Calu3 (cell line): ENCODE data around the gene CNIH2. TPM values are rescaled to one million over a fixed set of nuclear protein-coding genes. Genes with fewer than 3 reads are reported as not detected.

Source experiments
- BruUV-seq: library from RNA; stranded (reverse); fragments of 400-500 nt; replicated peaks from 2 replicates; lab custom pipeline; 2021; lab: Mats Ljungman, UMichigan
- CTCF ChIA-PET: fragments of 300-600 bp; sonication (Branson Sonifier 250); formaldehyde crosslinking; loops from one replicate; lab custom pipeline; 2022; ENCODE audit warnings: antibody characterized with exemption; lab: Charles Lee
- DNase-seq: peaks from one replicate; pipeline ENCODE4 v3.0.0; 2022
- H3K27ac Mint-ChIP-seq: one replicate; pipeline ENCODE4 v1.8.0; 2022; ENCODE audit warnings: mixed read lengths; ENCODE audit not compliant: unreplicated experiment
- H3K27me3 Mint-ChIP-seq: one replicate; pipeline ENCODE4 v1.8.0; 2022; ENCODE audit warnings: mixed read lengths; ENCODE audit not compliant: unreplicated experiment
- H3K36me3 Mint-ChIP-seq: one replicate; pipeline ENCODE4 v1.8.0; 2022; ENCODE audit warnings: mild to moderate bottlenecking, moderate library complexity, mixed read lengths; ENCODE audit not compliant: insufficient read depth, unreplicated experiment
- H3K4me1 Mint-ChIP-seq: one replicate; pipeline ENCODE4 v1.8.0; 2022; ENCODE audit warnings: mild to moderate bottlenecking, low read depth, mixed read lengths; ENCODE audit not compliant: unreplicated experiment
- H3K4me3 Mint-ChIP-seq: one replicate; pipeline ENCODE4 v1.8.0; 2022; ENCODE audit warnings: mild to moderate bottlenecking, low read depth, moderate library complexity, mixed read lengths; ENCODE audit not compliant: unreplicated experiment
- H3K9me3 Mint-ChIP-seq: one replicate; pipeline ENCODE4 v1.8.0; 2022; ENCODE audit warnings: low read depth, mixed read lengths; ENCODE audit not compliant: unreplicated experiment
- intact Hi-C: fragments of 100-400 bp; cut with micrococcal nuclease; formaldehyde crosslinking; loops from one replicate; pipeline ENCODE4 v1.10.0; 2022; ENCODE audit not compliant: unreplicated experiment
- total RNA-seq: library from RNA; stranded (reverse); gene quantifications from 2 replicates; pipeline ENCODE4 v1.2.3, GENCODE V29; 2022
- TF ChIP-seq, protein P1 (sequence below): fragments of 200-600 bp; IDR thresholded peaks from one replicate; pipeline ENCODE4 v1.8.0; 2022; ENCODE audit warnings: antibody characterized with exemption; ENCODE audit not compliant: unreplicated experiment

CNIH2 gene
- total RNA-seq, 1 experiment from 2014 or later: 2.9 TPM

GRCh38 chr11:66268244-66268951, 9.6 kb upstream of the CNIH2 start, which contains the start of gene RAB1B:
Gene RAB1B, plus strand, starts transcription at chr11:66268639. Its CDS starts 41 bp downstream, at chr11:66268680.
- H3K4me3 Mint-ChIP-seq: peak within 1 kb of the TSS; percentile 95
- H3K4me1 Mint-ChIP-seq: peaks cover 16% of the 10 kb centered on the region
- TF ChIP-seq, protein P1, sequence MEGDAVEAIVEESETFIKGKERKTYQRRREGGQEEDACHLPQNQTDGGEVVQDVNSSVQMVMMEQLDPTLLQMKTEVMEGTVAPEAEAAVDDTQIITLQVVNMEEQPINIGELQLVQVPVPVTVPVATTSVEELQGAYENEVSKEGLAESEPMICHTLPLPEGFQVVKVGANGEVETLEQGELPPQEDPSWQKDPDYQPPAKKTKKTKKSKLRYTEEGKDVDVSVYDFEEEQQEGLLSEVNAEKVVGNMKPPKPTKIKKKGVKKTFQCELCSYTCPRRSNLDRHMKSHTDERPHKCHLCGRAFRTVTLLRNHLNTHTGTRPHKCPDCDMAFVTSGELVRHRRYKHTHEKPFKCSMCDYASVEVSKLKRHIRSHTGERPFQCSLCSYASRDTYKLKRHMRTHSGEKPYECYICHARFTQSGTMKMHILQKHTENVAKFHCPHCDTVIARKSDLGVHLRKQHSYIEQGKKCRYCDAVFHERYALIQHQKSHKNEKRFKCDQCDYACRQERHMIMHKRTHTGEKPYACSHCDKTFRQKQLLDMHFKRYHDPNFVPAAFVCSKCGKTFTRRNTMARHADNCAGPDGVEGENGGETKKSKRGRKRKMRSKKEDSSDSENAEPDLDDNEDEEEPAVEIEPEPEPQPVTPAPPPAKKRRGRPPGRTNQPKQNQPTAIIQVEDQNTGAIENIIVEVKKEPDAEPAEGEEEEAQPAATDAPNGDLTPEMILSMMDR: no peak
- H3K27me3 Mint-ChIP-seq: no peaks in the 10 kb centered on the region
- peaks cover 62% of the 10 kb centered on the region for H3K36me3 Mint-ChIP-seq
- intact Hi-C loops: no loop called here
- H3K27ac Mint-ChIP-seq: peak within 1 kb of the TSS; percentile 85
- H3K9me3 Mint-ChIP-seq: no peaks in the 10 kb centered on the region
- CTCF ChIA-PET: interaction anchor here (0.6 to 1.0 kb wide), 6 partner anchors 10 to 435 kb away, joined by 3 to 9 read pairs (median 4); no protein-coding TSS in a partner anchor
- no TSS peak for BruUV-seq
- DNase-seq: peak; percentile 99

DNA sequence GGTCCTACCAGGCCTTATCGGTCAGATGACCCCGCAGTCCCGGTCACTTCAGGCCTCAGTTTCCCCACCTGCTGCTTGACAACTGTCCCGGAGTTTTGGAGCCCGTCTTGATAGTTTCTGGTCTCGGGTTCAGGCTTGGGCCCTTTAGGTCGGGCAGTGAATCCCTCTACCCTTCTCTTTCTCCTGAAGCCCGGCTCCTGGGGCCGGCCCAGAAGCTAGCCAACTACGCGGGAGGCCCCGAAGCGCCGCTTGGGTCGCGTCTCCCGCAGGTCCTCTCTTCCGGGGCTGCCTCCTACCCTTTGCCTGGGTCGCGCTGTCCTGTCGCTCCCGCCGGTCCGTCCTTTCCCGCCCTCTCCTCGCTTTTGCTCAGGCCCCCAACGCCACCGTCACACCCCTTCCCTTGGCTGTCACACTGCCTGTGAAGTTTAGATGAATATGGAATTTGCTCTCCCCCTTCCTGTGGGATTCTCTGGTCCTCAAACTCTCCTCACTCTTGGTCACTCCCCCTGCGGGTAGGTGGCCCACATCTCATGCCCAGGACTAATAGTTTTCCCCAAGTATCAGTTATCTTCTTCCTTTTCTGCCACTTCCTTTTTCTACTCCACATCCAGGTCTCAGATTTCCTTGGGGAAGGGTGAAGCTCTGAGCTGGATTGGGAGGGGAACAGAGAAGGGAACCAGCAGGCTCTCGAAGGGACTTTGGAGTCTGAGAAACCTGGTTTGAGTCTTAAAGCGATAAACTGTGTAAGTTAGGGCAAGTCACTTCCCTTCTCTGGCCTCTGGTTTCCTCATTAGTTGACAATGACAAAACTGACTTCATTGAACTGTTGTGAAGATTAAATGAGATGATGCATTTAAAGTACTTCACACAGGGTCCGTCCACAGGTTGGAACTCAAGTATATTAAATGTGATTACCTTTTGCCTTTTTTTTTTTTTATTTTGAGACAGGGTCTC, 8.7 kb upstream of the CNIH2 start:
- peak; percentile 40 for DNase-seq
- intact Hi-C loops: no loop called here
- Mint-ChIP-seq H3K36me3 (peaks cover 62% of the 10 kb centered on the region), H3K27me3 (no peaks in the 10 kb centered on the region), H3K27ac (peak overlapping the region; percentile 85), H3K9me3 (no peaks in the 10 kb centered on the region), H3K4me3 (peak overlapping the region; percentile 95), H3K4me1 (peaks cover 16% of the 10 kb centered on the region)
- TSS peak; percentile 68 for BruUV-seq
- CTCF ChIA-PET: interaction anchor here (0.6 kb wide), 1 partner anchor 760 kb away, joined by 3 read pairs; no protein-coding TSS in a partner anchor
- TF ChIP-seq, protein P1: peak; percentile 19

DNA sequence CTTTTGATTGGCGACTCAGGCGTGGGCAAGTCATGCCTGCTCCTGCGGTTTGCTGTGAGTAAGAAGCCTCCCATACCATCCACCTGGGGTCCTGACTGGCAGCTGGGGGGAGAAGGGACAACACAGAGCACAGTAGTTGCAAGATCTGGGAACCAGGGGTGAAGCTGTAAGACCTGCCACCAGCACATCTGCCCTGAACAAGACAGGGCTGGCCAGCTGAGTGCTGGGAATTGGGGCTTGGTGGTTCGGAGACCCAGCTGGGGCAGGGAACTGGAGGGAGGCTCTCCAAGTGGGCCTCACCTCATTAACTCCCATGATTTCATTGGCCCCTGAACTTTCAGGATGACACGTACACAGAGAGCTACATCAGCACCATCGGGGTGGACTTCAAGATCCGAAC, 6.2 kb upstream of the CNIH2 start:
- TF ChIP-seq, protein P1: no peak
- intact Hi-C loops: no loop called here
- CTCF ChIA-PET: no interaction called here
- DNase-seq: no peak
- Mint-ChIP-seq H3K4me3 (no peak overlapping the region), H3K36me3 (peaks cover 60% of the 10 kb centered on the region), H3K4me1 (peaks cover 16% of the 10 kb centered on the region), H3K27ac (no peak overlapping the region), H3K27me3 (no peaks in the 10 kb centered on the region), H3K9me3 (no peaks in the 10 kb centered on the region)
- no TSS peak for BruUV-seq

- no peak overlapping the region for H3K4me3 Mint-ChIP-seq
- no peak overlapping the region for H3K27ac Mint-ChIP-seq
- peaks cover 16% of the 10 kb centered on the region for H3K4me1 Mint-ChIP-seq
- peaks cover 60% of the 10 kb centered on the region for H3K36me3 Mint-ChIP-seq
- intact Hi-C loops: no loop called here
- DNase-seq: no peak
- CTCF ChIA-PET: no interaction called here
- no peaks in the 10 kb centered on the region for H3K9me3 Mint-ChIP-seq
- TF ChIP-seq, protein P1: no peak
- no peaks in the 10 kb centered on the region for H3K27me3 Mint-ChIP-seq
- BruUV-seq: no TSS peak
These were observed 5.4 kb upstream of the CNIH2 start for GRCh38 chr11:66272596-66272995.
